Measurements from ENCODE around the gene SMAD2. TPM values are rescaled to one million over a fixed set of nuclear protein-coding genes. Genes with fewer than 3 reads are reported as not detected.

SMAD2 gene
- total and polyA plus RNA-seq, 2 of the 8 experiments (the other 6 are each of a cell fraction or from before 2014, with no cell fraction given) = 28.4 to 124 TPM

DNA sequence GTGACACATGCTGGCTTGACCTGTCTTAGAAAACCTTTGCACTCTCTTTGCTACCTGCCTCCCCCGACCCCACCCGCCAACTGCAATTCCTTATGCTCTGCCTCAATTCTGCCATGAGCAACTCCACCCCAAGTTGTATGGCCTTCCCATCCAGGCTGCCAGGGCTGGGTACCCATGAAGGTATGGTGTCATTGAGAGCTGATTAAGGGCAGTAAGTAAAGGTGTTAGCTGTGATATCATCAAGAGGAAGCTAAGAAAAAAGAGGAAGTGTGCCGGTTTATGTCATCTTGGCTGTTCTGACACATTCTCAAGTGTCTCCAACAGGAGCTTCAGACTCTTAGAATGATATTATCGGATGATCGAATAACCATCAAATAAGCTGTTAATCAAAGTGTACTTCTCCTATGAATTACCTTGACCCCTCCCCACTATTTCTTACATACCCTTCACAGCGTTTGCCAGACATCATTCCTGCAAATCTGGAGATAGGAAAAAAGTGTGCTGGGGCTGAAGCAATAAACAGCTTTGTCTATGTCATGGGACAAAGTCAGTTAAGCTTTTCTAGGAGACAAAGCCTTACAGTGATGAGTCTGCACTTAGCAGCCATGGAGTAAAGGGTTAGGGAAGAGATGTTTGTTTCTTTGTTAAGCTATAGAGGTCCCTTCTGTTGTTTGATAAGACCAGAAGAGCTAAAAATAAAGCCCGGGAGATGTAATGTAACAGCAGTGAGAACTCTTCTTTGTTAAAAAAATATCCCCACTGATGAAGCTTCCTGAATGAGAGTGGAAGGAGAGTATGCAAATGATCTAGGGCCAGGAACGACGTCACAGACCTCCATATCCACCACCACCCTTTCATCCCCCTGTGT, 40.4 kb upstream of the SMAD2 start (continued):
- TF ChIP-seq, protein P1, sequence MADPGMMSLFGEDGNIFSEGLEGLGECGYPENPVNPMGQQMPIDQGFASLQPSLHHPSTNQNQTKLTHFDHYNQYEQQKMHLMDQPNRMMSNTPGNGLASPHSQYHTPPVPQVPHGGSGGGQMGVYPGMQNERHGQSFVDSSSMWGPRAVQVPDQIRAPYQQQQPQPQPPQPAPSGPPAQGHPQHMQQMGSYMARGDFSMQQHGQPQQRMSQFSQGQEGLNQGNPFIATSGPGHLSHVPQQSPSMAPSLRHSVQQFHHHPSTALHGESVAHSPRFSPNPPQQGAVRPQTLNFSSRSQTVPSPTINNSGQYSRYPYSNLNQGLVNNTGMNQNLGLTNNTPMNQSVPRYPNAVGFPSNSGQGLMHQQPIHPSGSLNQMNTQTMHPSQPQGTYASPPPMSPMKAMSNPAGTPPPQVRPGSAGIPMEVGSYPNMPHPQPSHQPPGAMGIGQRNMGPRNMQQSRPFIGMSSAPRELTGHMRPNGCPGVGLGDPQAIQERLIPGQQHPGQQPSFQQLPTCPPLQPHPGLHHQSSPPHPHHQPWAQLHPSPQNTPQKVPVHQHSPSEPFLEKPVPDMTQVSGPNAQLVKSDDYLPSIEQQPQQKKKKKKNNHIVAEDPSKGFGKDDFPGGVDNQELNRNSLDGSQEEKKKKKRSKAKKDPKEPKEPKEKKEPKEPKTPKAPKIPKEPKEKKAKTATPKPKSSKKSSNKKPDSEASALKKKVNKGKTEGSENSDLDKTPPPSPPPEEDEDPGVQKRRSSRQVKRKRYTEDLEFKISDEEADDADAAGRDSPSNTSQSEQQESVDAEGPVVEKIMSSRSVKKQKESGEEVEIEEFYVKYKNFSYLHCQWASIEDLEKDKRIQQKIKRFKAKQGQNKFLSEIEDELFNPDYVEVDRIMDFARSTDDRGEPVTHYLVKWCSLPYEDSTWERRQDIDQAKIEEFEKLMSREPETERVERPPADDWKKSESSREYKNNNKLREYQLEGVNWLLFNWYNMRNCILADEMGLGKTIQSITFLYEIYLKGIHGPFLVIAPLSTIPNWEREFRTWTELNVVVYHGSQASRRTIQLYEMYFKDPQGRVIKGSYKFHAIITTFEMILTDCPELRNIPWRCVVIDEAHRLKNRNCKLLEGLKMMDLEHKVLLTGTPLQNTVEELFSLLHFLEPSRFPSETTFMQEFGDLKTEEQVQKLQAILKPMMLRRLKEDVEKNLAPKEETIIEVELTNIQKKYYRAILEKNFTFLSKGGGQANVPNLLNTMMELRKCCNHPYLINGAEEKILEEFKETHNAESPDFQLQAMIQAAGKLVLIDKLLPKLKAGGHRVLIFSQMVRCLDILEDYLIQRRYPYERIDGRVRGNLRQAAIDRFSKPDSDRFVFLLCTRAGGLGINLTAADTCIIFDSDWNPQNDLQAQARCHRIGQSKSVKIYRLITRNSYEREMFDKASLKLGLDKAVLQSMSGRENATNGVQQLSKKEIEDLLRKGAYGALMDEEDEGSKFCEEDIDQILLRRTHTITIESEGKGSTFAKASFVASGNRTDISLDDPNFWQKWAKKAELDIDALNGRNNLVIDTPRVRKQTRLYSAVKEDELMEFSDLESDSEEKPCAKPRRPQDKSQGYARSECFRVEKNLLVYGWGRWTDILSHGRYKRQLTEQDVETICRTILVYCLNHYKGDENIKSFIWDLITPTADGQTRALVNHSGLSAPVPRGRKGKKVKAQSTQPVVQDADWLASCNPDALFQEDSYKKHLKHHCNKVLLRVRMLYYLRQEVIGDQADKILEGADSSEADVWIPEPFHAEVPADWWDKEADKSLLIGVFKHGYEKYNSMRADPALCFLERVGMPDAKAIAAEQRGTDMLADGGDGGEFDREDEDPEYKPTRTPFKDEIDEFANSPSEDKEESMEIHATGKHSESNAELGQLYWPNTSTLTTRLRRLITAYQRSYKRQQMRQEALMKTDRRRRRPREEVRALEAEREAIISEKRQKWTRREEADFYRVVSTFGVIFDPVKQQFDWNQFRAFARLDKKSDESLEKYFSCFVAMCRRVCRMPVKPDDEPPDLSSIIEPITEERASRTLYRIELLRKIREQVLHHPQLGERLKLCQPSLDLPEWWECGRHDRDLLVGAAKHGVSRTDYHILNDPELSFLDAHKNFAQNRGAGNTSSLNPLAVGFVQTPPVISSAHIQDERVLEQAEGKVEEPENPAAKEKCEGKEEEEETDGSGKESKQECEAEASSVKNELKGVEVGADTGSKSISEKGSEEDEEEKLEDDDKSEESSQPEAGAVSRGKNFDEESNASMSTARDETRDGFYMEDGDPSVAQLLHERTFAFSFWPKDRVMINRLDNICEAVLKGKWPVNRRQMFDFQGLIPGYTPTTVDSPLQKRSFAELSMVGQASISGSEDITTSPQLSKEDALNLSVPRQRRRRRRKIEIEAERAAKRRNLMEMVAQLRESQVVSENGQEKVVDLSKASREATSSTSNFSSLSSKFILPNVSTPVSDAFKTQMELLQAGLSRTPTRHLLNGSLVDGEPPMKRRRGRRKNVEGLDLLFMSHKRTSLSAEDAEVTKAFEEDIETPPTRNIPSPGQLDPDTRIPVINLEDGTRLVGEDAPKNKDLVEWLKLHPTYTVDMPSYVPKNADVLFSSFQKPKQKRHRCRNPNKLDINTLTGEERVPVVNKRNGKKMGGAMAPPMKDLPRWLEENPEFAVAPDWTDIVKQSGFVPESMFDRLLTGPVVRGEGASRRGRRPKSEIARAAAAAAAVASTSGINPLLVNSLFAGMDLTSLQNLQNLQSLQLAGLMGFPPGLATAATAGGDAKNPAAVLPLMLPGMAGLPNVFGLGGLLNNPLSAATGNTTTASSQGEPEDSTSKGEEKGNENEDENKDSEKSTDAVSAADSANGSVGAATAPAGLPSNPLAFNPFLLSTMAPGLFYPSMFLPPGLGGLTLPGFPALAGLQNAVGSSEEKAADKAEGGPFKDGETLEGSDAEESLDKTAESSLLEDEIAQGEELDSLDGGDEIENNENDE (IDR thresholded peaks at IDR 0.05; ENCODE audit: insufficient replicate concordance, low read length) = no peak
- TF ChIP-seq SIN3A (conservative IDR thresholded peaks at IDR 0.05 in 1 of 2, IDR thresholded peaks at IDR 0.05 in 1 of 2; ENCODE audit: low read depth in 1 of 2, low read length in 2 of 2) = no peak
- TF ChIP-seq KDM4A (IDR thresholded peaks at IDR 0.05; ENCODE audit: low read depth, low read length, severe bottlenecking) = no peak
- no peak for TF ChIP-seq POLR2AphosphoS5 (IDR thresholded peaks at IDR 0.05; ENCODE audit: low read depth, low read length)
